ENCODE data around the gene EXOC6B.

EXOC6B gene

DNA sequence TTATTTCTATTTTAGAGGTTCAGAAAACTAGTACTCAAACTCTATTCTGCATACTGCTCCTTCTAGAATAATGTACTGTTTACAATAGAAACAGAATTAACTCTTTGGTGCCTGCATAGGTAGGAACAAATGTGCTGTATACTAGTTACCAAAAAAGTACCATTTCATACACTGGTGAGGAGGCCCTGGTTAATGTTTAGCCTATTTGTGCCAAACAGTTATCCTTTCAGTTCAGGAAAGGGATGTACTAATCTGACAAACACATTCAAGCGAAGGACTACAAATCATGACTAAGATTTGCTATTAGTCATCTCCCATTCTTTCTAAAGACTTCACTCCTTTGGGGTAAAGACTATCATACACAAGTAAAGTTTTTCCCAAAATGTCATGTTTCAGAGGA is 47.4 kb downstream of the EXOC6B start:
- ChIA-PET CTCF (interaction anchor here (0.6 kb wide), 1 partner anchor 38 kb away, joined by 3 read pairs; no protein-coding TSS in a partner anchor), POLR2A (ENCODE audit: low non-redundant PET) (no interaction called here)
- peak; percentile 71 for DNase-seq (ENCODE audit: low spot score)

GRCh38 chr2:72770879-72771461 is 54.9 kb downstream of the EXOC6B start:
- ChIA-PET POLR2A (ENCODE audit: low non-redundant PET) (no interaction called here), CTCF (interaction anchor here (1.0 kb wide), 1 partner anchor 89 kb away, joined by 8 read pairs; no protein-coding TSS in a partner anchor)

More for the DNA sequence above, 47.4 kb downstream of the EXOC6B start:
- no peak overlapping the region for H3K27ac ChIP-seq
- TF ChIP-seq CTCF (conservative IDR thresholded peaks at IDR 0.05; ENCODE audit: low read depth): no peak

DNA sequence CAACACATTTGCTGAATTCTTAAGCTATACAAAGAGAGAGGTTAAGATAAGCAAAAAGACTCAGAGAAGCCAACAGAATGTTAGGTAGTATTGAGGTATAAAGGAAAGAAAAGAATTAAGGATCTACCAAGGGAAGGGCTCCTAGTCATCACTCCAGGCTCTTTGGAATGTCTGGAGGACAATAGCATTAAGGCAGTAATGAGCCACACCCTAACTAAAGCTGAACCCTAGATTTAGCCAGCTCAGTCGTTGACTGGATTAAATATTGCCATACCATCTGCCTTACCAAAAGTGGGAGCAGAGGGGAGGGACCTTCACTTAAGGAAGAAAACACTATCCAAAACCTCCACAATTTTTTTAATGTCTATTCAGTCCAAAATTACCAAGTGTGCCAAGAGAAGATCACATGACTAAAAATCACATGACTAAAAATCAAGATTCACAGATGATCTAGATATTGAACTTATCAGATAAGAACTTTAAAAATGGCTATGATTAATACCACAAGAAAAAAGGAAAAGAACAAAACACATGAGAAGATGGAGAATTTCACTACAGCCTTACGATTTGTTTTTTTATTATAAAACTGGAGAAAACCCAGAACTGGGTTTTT is 59.7 kb downstream of the EXOC6B start:
- no peak for TF ChIP-seq CTCF (conservative IDR thresholded peaks at IDR 0.05; ENCODE audit: low read depth)
- peak; percentile 82 for DNase-seq (ENCODE audit: low spot score)
- CTCF ChIA-PET: interaction anchor here (0.7 to 0.9 kb wide), 2 partner anchors 56 to 96 kb away, joined by 3 read pairs; no protein-coding TSS in a partner anchor
- no peak overlapping the region; the same call in 1 of the 2 replicates for H3K27ac ChIP-seq
- POLR2A ChIA-PET (ENCODE audit: low non-redundant PET): no interaction called here

More at GRCh38 chr2:72770879-72771461, 54.9 kb downstream of the EXOC6B start:
- peak; percentile 67 for DNase-seq (ENCODE audit: low spot score)
- TF ChIP-seq CTCF (conservative IDR thresholded peaks at IDR 0.05; ENCODE audit: low read depth): peak; percentile 90
- no peak overlapping the region for H3K27ac ChIP-seq

- no peak for DNase-seq (ENCODE audit: low spot score)
- H3K27ac ChIP-seq: no peak overlapping the region
- ChIA-PET POLR2A (ENCODE audit: low non-redundant PET) (no interaction called here), CTCF (no interaction called here)
- TF ChIP-seq CTCF (conservative IDR thresholded peaks at IDR 0.05; ENCODE audit: low read depth): no peak
Measured at GRCh38 chr2:72762276-72762675, 63.6 kb downstream of the EXOC6B start.

DNA sequence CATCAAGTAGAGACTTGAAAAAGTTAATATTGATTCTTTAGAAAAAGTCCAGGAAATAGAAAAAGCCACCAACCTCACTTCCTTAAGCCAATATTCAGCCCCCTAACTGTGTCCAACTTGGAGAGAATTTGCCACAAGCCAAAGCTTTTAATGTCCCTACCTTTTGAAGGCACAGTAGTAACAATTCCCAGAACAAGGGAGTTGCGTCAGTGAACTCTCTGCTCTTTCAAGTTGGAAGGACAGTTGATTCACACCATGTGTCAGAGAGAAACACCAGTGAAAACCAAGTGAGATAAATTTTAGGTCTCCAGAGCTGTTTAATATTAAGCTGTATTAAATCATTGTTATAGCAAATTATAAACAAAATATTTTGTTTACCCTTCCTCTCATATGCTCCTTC is 66.1 kb downstream of the EXOC6B start:
- no peak for DNase-seq (ENCODE audit: low spot score)
- TF ChIP-seq CTCF (conservative IDR thresholded peaks at IDR 0.05; ENCODE audit: low read depth): no peak
- H3K27ac ChIP-seq: no peak overlapping the region
- POLR2A ChIA-PET (ENCODE audit: low non-redundant PET): no interaction called here
- CTCF ChIA-PET: no interaction called here

- peak; percentile 67 for DNase-seq (ENCODE audit: low spot score)
- POLR2A ChIA-PET (ENCODE audit: low non-redundant PET): no interaction called here
Measured at GRCh38 chr2:72757177-72757775, 68.6 kb downstream of the EXOC6B start.

More at GRCh38 chr2:72757177-72757775, 68.6 kb downstream of the EXOC6B start:
- CTCF ChIA-PET: no interaction called here
- H3K27ac ChIP-seq: peak overlapping the region; percentile 70
- TF ChIP-seq CTCF (conservative IDR thresholded peaks at IDR 0.05; ENCODE audit: low read depth): no peak
